ENCODE results near the gene SEC24C.
"Not testable (repeated sequence)": the region's sequence is repeated elsewhere in the genome, so short reads cannot be mapped to it uniquely, and the experiment has no call there.

DNA sequence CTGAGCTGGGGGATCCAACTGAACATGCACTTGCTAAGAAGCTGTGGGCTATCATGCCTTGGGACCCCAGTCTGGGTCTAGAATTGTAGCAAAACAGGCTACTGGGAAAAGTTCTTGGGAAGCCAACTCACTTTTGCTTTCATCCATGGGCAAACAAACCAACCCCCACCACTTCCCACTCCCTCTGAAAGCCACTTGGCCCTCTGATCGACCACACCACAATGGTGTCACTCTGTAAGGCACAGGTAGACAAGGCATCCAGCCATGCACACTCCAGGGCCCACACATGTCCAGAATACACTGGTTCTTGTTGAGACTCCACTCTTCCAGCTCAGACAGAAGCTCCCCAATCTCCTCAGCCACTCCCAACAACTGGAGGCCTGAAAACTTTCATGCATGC is 36.0 kb upstream of the SEC24C start:
- TF ChIP-seq POLR2A (IDR thresholded peaks at IDR 0.05): not testable (repeated sequence)
- TF ChIP-seq, protein P1, sequence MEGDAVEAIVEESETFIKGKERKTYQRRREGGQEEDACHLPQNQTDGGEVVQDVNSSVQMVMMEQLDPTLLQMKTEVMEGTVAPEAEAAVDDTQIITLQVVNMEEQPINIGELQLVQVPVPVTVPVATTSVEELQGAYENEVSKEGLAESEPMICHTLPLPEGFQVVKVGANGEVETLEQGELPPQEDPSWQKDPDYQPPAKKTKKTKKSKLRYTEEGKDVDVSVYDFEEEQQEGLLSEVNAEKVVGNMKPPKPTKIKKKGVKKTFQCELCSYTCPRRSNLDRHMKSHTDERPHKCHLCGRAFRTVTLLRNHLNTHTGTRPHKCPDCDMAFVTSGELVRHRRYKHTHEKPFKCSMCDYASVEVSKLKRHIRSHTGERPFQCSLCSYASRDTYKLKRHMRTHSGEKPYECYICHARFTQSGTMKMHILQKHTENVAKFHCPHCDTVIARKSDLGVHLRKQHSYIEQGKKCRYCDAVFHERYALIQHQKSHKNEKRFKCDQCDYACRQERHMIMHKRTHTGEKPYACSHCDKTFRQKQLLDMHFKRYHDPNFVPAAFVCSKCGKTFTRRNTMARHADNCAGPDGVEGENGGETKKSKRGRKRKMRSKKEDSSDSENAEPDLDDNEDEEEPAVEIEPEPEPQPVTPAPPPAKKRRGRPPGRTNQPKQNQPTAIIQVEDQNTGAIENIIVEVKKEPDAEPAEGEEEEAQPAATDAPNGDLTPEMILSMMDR (IDR thresholded peaks at IDR 0.05): not testable (repeated sequence)

Measured in right lobe of liver (tissue), 4 donors.